Measurements from ENCODE around the gene GPR179. TPM values are rescaled to one million over a fixed set of nuclear protein-coding genes. Genes with fewer than 3 reads are reported as not detected.

Gene GPR179
- total RNA-seq, 1 donor from 2014 or later = 0.41 TPM

DNA sequence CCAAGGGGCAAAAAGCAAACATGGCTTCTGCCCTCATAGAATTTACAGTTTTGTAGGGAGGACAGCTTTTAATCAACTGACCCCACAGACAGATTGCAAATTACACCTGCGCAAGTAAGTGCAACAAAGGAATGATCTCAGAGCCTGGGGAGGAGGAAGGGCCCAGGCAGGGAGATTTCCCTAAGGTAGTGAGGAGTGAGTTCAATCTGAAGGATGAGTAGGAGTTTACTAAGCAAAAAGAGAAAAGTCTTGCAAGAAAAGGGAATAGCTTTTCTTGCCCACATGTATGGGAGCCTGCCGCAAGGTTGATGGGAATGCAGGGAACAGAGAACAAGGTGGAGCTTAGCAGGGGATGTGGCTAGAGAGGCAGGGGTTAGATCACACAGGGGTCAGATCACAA lies 6.3 kb upstream of the GPR179 start:
- H3K4me1 Mint-ChIP-seq (ENCODE audit: low read depth) = peaks cover 22% of the 10 kb centered on the region
- no peaks in the 10 kb centered on the region for H3K27me3 Mint-ChIP-seq
- peak overlapping the region; percentile 14 for H3K4me3 Mint-ChIP-seq (ENCODE audit: low read depth)
- no peak for DNase-seq (ENCODE audit: low spot score, unreplicated experiment)
- no peaks in the 10 kb centered on the region for H3K9me3 Mint-ChIP-seq (ENCODE audit: low read depth)
- H3K27ac Mint-ChIP-seq = no peak overlapping the region
- TF ChIP-seq, protein P1, sequence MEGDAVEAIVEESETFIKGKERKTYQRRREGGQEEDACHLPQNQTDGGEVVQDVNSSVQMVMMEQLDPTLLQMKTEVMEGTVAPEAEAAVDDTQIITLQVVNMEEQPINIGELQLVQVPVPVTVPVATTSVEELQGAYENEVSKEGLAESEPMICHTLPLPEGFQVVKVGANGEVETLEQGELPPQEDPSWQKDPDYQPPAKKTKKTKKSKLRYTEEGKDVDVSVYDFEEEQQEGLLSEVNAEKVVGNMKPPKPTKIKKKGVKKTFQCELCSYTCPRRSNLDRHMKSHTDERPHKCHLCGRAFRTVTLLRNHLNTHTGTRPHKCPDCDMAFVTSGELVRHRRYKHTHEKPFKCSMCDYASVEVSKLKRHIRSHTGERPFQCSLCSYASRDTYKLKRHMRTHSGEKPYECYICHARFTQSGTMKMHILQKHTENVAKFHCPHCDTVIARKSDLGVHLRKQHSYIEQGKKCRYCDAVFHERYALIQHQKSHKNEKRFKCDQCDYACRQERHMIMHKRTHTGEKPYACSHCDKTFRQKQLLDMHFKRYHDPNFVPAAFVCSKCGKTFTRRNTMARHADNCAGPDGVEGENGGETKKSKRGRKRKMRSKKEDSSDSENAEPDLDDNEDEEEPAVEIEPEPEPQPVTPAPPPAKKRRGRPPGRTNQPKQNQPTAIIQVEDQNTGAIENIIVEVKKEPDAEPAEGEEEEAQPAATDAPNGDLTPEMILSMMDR (IDR thresholded peaks at IDR 0.05; ENCODE audit: unreplicated experiment) = no peak
- no peaks in the 10 kb centered on the region for H3K36me3 Mint-ChIP-seq (ENCODE audit: insufficient read depth)

DNA sequence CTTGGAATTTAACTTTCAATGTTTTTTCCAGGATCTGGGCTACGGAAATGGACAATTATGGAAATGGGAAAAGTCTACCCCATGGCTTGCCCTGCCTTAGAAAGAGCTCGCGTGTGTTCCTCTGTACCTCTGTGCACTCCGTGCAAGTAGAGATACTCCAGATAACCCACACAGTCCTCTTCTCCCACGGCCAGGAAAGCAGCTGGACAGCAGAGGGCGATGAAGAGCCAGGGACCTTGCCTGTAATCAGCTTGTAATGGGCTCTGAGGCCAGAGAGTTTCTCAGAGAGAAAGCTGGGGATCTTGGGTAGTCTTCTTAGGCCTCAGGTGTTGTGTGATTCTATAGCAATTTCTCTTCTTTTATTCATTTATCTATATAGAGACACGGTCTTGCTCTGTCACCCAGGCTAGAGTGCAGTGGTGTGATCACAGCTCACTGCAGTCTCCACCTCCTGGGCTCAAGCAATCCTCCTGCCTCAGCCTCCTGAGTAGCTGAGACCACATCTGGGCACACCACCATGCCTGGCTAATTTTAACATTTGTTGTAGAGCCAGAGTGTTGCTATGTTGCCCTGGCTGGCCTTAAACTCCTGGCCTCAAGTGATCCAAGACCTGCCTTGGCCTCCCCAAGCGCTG lies 5.5 kb upstream of the GPR179 start:
- TF ChIP-seq, protein P1 (IDR thresholded peaks at IDR 0.05; ENCODE audit: unreplicated experiment) = peak; percentile 91
- Mint-ChIP-seq H3K27ac (no peak overlapping the region), H3K4me3 (ENCODE audit: low read depth) (no peak overlapping the region), H3K27me3 (no peaks in the 10 kb centered on the region), H3K36me3 (ENCODE audit: insufficient read depth) (no peaks in the 10 kb centered on the region), H3K9me3 (ENCODE audit: low read depth) (no peaks in the 10 kb centered on the region), H3K4me1 (ENCODE audit: low read depth) (peaks cover 16% of the 10 kb centered on the region)
- peak; percentile 76 for DNase-seq (ENCODE audit: low spot score, unreplicated experiment)

DNA sequence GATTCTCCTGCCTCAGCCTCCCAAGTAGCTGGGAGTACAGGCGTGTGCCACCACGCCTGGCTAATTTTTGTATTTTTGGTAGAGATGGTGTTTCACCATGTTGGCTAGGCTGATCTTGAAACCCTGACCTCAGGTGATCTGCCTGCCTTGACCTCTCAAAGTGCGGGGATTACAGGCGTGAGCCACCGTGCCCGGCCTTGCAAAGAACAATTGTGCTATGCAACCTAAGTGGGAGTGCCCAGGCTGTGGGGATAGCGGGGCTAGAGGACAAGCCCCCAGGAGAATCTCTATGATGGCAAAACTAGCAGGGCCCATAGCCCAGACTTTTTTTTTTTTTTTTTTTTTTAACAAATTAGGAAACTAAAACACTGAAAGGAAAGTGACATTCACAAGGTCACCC lies 2.0 kb upstream of the GPR179 start:
- no peak overlapping the region for H3K4me3 Mint-ChIP-seq (ENCODE audit: low read depth)
- DNase-seq (ENCODE audit: low spot score, unreplicated experiment) = no peak
- H3K4me1 Mint-ChIP-seq (ENCODE audit: low read depth) = peaks cover 4% of the 10 kb centered on the region
- no peaks in the 10 kb centered on the region for H3K9me3 Mint-ChIP-seq (ENCODE audit: low read depth)
- H3K36me3 Mint-ChIP-seq (ENCODE audit: insufficient read depth) = no peaks in the 10 kb centered on the region
- TF ChIP-seq, protein P1 (IDR thresholded peaks at IDR 0.05; ENCODE audit: unreplicated experiment) = no peak
- peaks cover 6% of the 10 kb centered on the region for H3K27me3 Mint-ChIP-seq
- H3K27ac Mint-ChIP-seq = no peak overlapping the region

DNA sequence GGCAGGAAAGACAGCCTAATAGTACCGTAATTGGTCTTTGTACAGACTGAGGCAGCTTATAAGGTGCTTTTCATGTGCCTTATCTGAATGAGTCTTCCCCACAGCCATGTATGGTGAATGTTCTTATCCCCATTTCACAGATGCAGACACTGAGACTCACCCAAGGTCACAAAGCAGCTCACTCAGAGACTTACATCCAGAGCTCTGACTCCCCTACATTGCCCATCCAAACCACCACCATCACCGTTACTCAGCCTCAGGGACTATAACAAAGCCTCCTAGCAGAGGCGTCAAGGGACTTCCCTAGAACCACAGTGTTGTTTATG lies 627 bp upstream of the GPR179 start:
- Mint-ChIP-seq H3K36me3 (ENCODE audit: insufficient read depth) (no peaks in the 10 kb centered on the region), H3K9me3 (ENCODE audit: low read depth) (no peaks in the 10 kb centered on the region), H3K27me3 (peaks cover 10% of the 10 kb centered on the region), H3K4me1 (ENCODE audit: low read depth) (peaks cover 1% of the 10 kb centered on the region), H3K27ac (no peak overlapping the region), H3K4me3 (ENCODE audit: low read depth) (no peak overlapping the region)
- TF ChIP-seq, protein P1 (IDR thresholded peaks at IDR 0.05; ENCODE audit: unreplicated experiment) = no peak
- no peak for DNase-seq (ENCODE audit: low spot score, unreplicated experiment)

GRCh38 chr17:38342886-38343607 lies 709 bp downstream of the GPR179 start:
- no peak overlapping the region for H3K27ac Mint-ChIP-seq
- no peaks in the 10 kb centered on the region for H3K36me3 Mint-ChIP-seq (ENCODE audit: insufficient read depth)
- H3K4me1 Mint-ChIP-seq (ENCODE audit: low read depth) = no peaks in the 10 kb centered on the region
- TF ChIP-seq, protein P1 (IDR thresholded peaks at IDR 0.05; ENCODE audit: unreplicated experiment) = no peak
- H3K27me3 Mint-ChIP-seq = peaks cover 14% of the 10 kb centered on the region
- H3K9me3 Mint-ChIP-seq (ENCODE audit: low read depth) = no peaks in the 10 kb centered on the region
- no peak for DNase-seq (ENCODE audit: low spot score, unreplicated experiment)
- no peak overlapping the region for H3K4me3 Mint-ChIP-seq (ENCODE audit: low read depth)

Measured in progenitor cell of endocrine pancreas (in vitro differentiated cells).